T-helper 2 cell treated with Interferon-gamma antibody and Interleukin-4, amounts not matched to agents 5 μg/mL and 100 μg/mL, for 36 hours (primary cell): ENCODE results near the gene FBXO36.
"Not testable (repeated sequence)": the region's sequence is repeated elsewhere in the genome, so short reads cannot be mapped to it uniquely, and the experiment has no call there.

Source experiments
- DNase-seq: peaks from one replicate; pipeline ENCODE4 v3.0.0; 2021; ENCODE audit warnings: low spot score
- H3K27ac Mint-ChIP-seq: one replicate; pipeline ENCODE4 v1.8.0; 2021; ENCODE audit warnings: mild to moderate bottlenecking, mixed read lengths
- H3K27me3 Mint-ChIP-seq: one replicate; pipeline ENCODE4 v1.8.0; 2021; ENCODE audit warnings: low read depth, mixed read lengths
- H3K36me3 Mint-ChIP-seq: one replicate; pipeline ENCODE4 v1.8.0; 2021; ENCODE audit warnings: low read depth, mixed read lengths
- H3K4me1 Mint-ChIP-seq: one replicate; pipeline ENCODE4 v1.8.0; 2021; ENCODE audit warnings: low read depth, mixed read lengths
- H3K4me3 Mint-ChIP-seq: one replicate; pipeline ENCODE4 v1.8.0; 2022; ENCODE audit warnings: mild to moderate bottlenecking, moderate library complexity, mixed read lengths
- H3K9me3 Mint-ChIP-seq: one replicate; pipeline ENCODE4 v1.8.0; 2021; ENCODE audit warnings: mixed read lengths

The FBXO36 gene

DNA sequence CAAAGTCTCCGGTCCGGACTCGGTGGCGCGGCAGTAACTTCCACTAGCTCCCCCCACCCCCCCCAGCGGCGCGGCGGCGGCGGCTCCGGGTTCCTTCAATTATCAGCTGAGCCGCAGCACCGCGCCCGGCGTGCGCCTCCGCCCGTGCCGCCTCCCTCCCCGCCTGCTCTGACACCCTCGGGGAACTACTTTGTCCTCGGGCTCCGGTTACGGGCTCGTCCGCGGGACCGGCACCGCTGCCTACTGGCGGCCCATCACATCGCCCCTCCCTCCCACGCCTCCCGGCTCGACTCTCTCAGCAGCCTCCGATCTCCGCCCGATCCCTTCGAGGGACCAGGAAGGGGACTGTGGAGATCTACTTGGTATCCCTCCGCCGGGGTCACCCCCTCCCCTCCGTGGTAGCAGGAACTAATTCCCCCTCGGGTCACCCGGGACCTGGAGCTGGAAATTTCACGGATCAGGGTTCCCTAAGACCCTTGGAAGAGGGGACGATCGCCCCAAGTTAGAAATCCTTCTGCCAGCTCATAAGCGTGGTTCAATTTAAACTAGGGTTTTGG is 333 bp upstream of the FBXO36 start, which contains the start of gene TRIP12:
Gene TRIP12 (minus strand): TSS at position 118 of the 557 bp plus-strand sequence. CDS start 41,930 bp downstream, outside the sequence.
- Mint-ChIP-seq H3K27me3 (no peaks in the 10 kb centered on the region), H3K4me1 (peaks cover 35% of the 10 kb centered on the region), H3K36me3 (peaks cover 21% of the 10 kb centered on the region), H3K4me3 (peak within 1 kb of the TSS; percentile 99), H3K9me3 (no peaks in the 10 kb centered on the region), H3K27ac (peak within 1 kb of the TSS; percentile 97)
- peak; percentile 90 for DNase-seq

DNA sequence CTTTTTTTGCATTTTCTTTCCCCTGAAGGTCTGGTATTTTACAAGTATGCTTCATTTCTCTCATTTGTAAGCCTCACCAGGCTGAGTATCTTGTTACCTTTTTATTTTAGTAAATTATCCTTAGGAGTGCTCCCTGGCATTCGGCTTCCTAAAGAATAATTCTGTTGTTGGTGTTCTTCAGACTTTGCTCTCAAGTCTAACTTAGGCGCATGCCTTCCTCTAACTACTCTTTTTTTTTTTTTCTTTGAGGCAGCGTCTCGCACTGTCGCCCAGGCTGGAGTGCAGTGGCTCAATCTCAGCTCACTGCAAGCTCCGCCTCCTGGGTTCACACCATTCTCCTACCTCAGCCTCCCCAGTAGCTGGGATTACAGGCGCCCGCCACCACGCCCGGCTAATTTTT is 2.2 kb downstream of the FBXO36 start:
- H3K4me3 Mint-ChIP-seq, H3K27ac Mint-ChIP-seq, H3K27me3 Mint-ChIP-seq, H3K9me3 Mint-ChIP-seq, H3K36me3 Mint-ChIP-seq, DNase-seq: not testable (repeated sequence)
- H3K4me1 Mint-ChIP-seq = peaks cover 29% of the 10 kb centered on the region

- H3K4me1 Mint-ChIP-seq = peaks cover 23% of the 10 kb centered on the region
- H3K27me3 Mint-ChIP-seq = no peaks in the 10 kb centered on the region
- H3K27ac Mint-ChIP-seq = no peak overlapping the region
- H3K9me3 Mint-ChIP-seq = no peaks in the 10 kb centered on the region
- no peak for DNase-seq
- H3K4me3 Mint-ChIP-seq = peak overlapping the region; percentile 4
- H3K36me3 Mint-ChIP-seq = peaks cover 3% of the 10 kb centered on the region
Observed at GRCh38 chr2:229925201-229925600, 2.9 kb downstream of the FBXO36 start.

DNA sequence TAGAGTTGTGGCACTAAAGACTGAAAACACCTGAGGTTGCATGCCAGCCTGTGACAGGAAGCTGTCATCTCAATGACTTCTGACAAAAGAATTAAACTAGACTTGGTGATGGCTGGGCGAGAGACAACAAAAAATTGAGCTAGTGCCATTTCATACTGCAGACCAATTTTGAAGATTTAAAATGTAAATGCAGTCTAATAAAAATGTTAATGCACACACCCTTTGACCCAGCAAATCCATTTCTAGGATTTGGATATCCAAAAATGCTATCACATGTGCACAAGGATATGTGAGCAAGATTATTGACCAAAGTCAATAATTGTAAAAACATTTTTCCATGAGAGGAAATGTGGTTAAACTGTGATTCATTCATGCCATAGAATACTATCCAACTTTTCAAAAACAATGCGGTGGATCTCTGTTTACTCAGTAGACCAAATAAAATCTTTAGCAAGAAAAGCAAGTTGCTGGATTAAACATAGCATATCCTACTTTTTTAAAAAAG is 5.6 kb downstream of the FBXO36 start:
- Mint-ChIP-seq H3K27ac (no peak overlapping the region), H3K36me3 (no peaks in the 10 kb centered on the region), H3K4me1 (peaks cover 17% of the 10 kb centered on the region), H3K9me3 (no peaks in the 10 kb centered on the region), H3K4me3 (no peak overlapping the region), H3K27me3 (no peaks in the 10 kb centered on the region)
- DNase-seq = no peak

DNA sequence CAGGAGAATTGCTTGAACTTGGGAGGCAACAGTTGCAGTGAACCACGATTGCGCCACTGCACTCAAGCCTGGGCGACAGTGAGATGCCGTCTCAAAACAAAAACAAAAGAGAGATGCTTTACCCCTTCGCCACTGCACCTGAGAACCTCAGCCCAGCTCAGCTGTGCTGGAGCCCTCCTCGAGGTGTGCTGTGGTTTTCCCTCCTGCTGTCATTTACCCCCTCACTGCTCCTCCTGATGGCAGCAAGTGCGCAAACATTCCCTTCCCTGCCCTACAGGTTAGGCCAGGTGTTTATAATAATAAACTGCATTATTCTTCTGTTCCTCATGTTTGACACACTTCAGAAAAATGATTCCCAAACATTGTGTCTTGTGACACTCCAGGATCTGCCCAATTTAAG is 8.4 kb downstream of the FBXO36 start:
- no peaks in the 10 kb centered on the region for H3K27me3 Mint-ChIP-seq

GRCh38 chr2:229931241-229931640 is 8.9 kb downstream of the FBXO36 start:
- Mint-ChIP-seq H3K27ac (no peak overlapping the region), H3K4me1 (peaks cover 2% of the 10 kb centered on the region), H3K9me3 (no peaks in the 10 kb centered on the region), H3K4me3 (no peak overlapping the region), H3K36me3 (peaks cover 2% of the 10 kb centered on the region), H3K27me3 (no peaks in the 10 kb centered on the region)
- no peak for DNase-seq

More for the DNA sequence above, 8.4 kb downstream of the FBXO36 start:
- H3K9me3 Mint-ChIP-seq = no peaks in the 10 kb centered on the region
- H3K4me1 Mint-ChIP-seq = peaks cover 2% of the 10 kb centered on the region
- no peak overlapping the region for H3K4me3 Mint-ChIP-seq
- no peak for DNase-seq
- H3K27ac Mint-ChIP-seq = no peak overlapping the region
- H3K36me3 Mint-ChIP-seq = peaks cover 2% of the 10 kb centered on the region

GRCh38 chr2:229937537-229937936 is 15.2 kb downstream of the FBXO36 start:
- H3K4me3 Mint-ChIP-seq = no peak overlapping the region
- DNase-seq = no peak
- no peaks in the 10 kb centered on the region for H3K27me3 Mint-ChIP-seq
- no peak overlapping the region for H3K27ac Mint-ChIP-seq
- peaks cover 2% of the 10 kb centered on the region for H3K36me3 Mint-ChIP-seq
- no peaks in the 10 kb centered on the region for H3K9me3 Mint-ChIP-seq
- H3K4me1 Mint-ChIP-seq = peaks cover 6% of the 10 kb centered on the region

DNA sequence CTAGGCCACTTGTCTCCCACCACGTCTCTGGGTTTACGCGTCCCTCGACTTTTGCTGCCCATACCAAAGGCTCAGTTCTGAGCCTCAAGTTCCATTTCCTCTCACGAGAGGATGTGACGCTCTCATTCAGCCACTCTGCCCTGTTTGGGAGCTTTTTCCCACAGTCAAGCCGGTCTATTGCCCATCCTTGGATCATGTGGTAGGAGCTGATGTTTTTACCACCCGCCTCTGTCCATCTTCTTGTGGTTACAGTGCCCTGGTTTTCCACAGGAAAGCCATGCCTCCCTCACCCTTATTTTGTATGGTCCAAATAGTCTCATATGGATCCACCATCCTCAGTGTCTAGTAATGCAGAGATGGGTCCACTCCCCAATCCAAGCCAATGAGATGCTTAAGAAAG is 20.4 kb downstream of the FBXO36 start:
- Mint-ChIP-seq H3K4me1 (peaks cover 8% of the 10 kb centered on the region), H3K27me3 (no peaks in the 10 kb centered on the region), H3K9me3 (no peaks in the 10 kb centered on the region), H3K27ac (no peak overlapping the region), H3K36me3 (no peaks in the 10 kb centered on the region), H3K4me3 (no peak overlapping the region)
- DNase-seq = no peak

DNA sequence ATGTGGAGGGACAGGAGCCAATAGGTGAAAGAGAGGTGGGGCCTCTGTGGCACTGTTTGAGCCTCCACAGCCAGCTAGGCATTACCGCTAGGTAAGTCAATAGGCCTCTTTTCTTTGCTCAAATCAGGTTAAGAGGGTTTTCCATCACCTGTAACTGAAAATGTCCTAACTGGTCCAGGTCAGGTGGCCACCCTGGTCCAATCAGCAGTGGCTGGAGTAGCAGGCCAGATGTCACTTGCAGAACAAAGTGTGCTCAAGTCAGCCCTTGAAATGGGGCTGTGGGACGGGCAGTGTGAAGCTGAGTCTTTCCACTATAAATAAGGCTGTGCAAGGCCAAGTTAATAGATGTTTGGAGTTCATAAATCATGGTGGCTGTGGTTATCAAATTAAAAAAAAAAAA is 20.9 kb downstream of the FBXO36 start:
- H3K36me3 Mint-ChIP-seq = no peaks in the 10 kb centered on the region
- DNase-seq = no peak
- H3K4me3 Mint-ChIP-seq = no peak overlapping the region
- H3K9me3 Mint-ChIP-seq = no peaks in the 10 kb centered on the region
- H3K27ac Mint-ChIP-seq = no peak overlapping the region
- H3K4me1 Mint-ChIP-seq = peaks cover 6% of the 10 kb centered on the region
- no peaks in the 10 kb centered on the region for H3K27me3 Mint-ChIP-seq

DNA sequence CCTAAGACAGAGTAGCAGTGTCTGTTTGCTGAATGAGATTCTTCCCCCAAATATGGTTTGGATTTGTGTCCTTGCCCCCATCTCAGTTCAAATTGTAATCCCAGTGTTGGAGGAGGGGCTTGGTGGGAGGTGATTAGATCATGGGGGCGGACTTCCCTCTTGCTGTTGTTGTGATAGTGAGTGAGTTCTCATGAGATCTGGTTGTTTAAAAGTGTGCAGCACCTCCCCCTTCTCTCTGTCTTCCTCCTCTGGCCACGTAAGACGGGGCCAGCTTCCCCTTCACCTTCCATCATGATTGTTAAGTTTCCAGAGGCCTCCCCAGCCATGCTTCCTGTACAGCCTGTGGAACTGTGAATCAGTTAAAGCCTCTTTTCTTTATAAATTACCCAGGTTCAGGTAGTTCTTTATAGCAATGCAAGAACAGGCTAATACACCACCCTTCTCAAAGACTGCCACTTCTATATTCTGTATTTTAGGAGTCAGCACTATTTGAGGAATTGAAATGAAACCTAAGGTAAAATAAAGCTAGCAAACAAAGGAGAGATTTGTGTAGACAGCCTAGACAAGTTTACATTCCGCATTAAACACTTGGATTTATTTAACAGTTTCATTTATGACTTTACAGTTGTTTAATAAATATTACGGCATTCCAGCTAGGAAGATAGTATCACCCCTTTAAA is 21.6 kb downstream of the FBXO36 start:
- no peaks in the 10 kb centered on the region for H3K9me3 Mint-ChIP-seq
- H3K4me3 Mint-ChIP-seq = no peak overlapping the region
- peaks cover 6% of the 10 kb centered on the region for H3K4me1 Mint-ChIP-seq
- no peak for DNase-seq
- H3K27ac Mint-ChIP-seq = no peak overlapping the region
- H3K36me3 Mint-ChIP-seq = no peaks in the 10 kb centered on the region
- no peaks in the 10 kb centered on the region for H3K27me3 Mint-ChIP-seq

DNA sequence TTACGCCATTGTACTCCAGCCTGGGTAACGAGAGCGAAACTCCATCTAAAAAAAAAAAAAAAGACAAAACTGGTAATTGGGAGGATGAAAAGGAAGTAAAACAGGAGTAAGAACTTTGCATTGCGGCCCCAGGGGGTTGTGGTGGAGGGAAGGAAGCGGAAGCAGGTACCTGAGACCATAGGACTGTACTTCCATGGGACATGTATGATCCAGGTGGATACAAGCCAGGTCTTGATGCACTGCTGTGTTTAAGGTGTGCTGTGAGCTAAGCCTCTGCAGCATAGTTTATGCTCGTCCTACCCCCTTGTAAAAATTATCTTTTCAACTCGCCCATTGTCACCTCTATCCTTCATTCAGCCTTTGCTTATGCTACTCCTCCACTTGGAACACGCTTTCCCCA is 23.7 kb downstream of the FBXO36 start:
- Mint-ChIP-seq H3K4me1 (peaks cover 6% of the 10 kb centered on the region), H3K36me3 (no peaks in the 10 kb centered on the region), H3K27me3 (no peaks in the 10 kb centered on the region)

DNA sequence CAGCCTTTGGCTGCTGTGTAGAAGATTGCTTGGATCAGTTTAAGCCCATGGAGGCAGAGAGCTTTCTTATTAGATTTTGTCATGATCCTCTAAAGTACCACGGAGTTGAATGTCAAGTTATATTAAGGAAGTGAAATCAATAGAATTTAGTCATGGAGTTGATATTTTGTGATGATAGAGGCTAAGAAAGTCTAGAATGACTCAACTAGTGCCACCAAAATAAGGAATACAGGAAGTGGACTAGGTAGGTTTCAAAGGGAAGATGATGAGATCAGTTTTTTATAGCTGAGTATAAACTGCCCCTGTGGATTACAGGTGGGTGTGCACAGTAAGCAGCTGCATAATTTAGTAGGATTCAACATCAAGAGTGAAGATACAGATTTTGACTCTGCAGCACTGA is 25.2 kb downstream of the FBXO36 start:
- DNase-seq = no peak
- H3K27me3 Mint-ChIP-seq = no peaks in the 10 kb centered on the region
- no peaks in the 10 kb centered on the region for H3K9me3 Mint-ChIP-seq
- H3K4me1 Mint-ChIP-seq = peaks cover 6% of the 10 kb centered on the region
- H3K27ac Mint-ChIP-seq = no peak overlapping the region
- no peak overlapping the region for H3K4me3 Mint-ChIP-seq
- H3K36me3 Mint-ChIP-seq = no peaks in the 10 kb centered on the region

More for the DNA sequence above, 23.7 kb downstream of the FBXO36 start:
- DNase-seq = no peak
- no peak overlapping the region for H3K27ac Mint-ChIP-seq
- no peak overlapping the region for H3K4me3 Mint-ChIP-seq
- H3K9me3 Mint-ChIP-seq = no peaks in the 10 kb centered on the region

- Mint-ChIP-seq H3K4me3 (no peak overlapping the region), H3K27me3 (no peaks in the 10 kb centered on the region), H3K36me3 (no peaks in the 10 kb centered on the region), H3K9me3 (no peaks in the 10 kb centered on the region), H3K4me1 (peaks cover 5% of the 10 kb centered on the region), H3K27ac (no peak overlapping the region)
- no peak for DNase-seq
Observed at GRCh38 chr2:229952256-229952835, 30.0 kb downstream of the FBXO36 start.

- Mint-ChIP-seq H3K27me3 (no peaks in the 10 kb centered on the region), H3K4me3 (no peak overlapping the region), H3K36me3 (no peaks in the 10 kb centered on the region), H3K9me3 (no peaks in the 10 kb centered on the region), H3K4me1 (no peaks in the 10 kb centered on the region), H3K27ac (no peak overlapping the region)
- no peak for DNase-seq
Observed at GRCh38 chr2:229955663-229956062, 33.4 kb downstream of the FBXO36 start.
